ENCODE measurements around the gene THRB. TPM values are rescaled to one million over a fixed set of nuclear protein-coding genes. Genes with fewer than 3 reads are reported as not detected.

Gene THRB
- total RNA-seq, 5 donors from 2014 or later (not counting 1 experiment from before 2014, with no cell fraction given), result 0.03 to 0.29 (median 0.19) TPM; not detected in 2

DNA sequence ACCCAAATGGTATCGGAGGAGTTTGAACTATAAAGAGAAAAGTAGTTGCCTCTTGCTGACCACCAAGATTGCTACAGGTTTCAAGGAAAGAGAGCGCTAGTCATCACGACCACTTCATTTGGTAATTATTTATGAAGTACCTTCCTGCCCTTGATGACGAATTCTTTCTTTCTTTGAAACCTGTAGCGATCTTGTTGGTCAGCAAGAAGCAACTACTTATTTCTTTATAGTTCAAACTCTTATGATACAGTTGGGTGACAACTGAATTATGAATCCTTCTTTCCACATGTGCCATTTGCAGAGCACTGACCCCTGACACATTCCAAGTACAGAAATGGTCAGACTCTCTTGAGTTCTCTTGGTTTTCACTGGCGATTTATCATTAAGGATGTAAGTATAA is 46.8 kb downstream of the THRB start:
- peaks cover 0 to under 1% (median 0%) of the 10 kb centered on the region in 3 donors for H3K9me3 Mint-ChIP-seq
- CTCF ChIA-PET, result no interaction called here
- POLR2A ChIA-PET, result no interaction called here

GRCh38 chr3:24446032-24446431 is 48.6 kb downstream of the THRB start:
- Mint-ChIP-seq H3K4me3 (no peak overlapping the region), H3K27me3 (no peaks in the 10 kb centered on the region), H3K36me3 (no peaks in the 10 kb centered on the region), H3K9me3 (no peaks in the 10 kb centered on the region), H3K27ac (no peak overlapping the region), H3K4me1 (no peaks in the 10 kb centered on the region)
- no peak overlapping the region for H3K27ac ChIP-seq (ENCODE audit: low read length)
- no peak overlapping the region for H3K4me3 ChIP-seq (ENCODE audit: control insufficient read depth in 1 of 2, extremely low read depth in 1 of 2, low read length in 1 of 2)
- ATAC-seq (replicated peaks in 1 of 4), result no peak
- H3K9me3 ChIP-seq, result no peaks in the 10 kb centered on the region
- DNase-seq, result no peak
- H3K4me1 ChIP-seq (ENCODE audit: control insufficient read depth in 1 of 2, extremely low read depth in 1 of 2, insufficient read depth in 2 of 2, low read length in 2 of 2), result no peaks in the 10 kb centered on the region
- WGBS (ENCODE audit: insufficient coverage), result 67% methylated on average over 1 of the region's 1 CpG
- ChIA-PET CTCF (no interaction called here), POLR2A (no interaction called here)
- H3K36me3 ChIP-seq (ENCODE audit: control insufficient read depth in 2 of 2, extremely low read depth in 1 of 2, insufficient read depth in 1 of 2, low read length in 1 of 2), result no peaks in the 10 kb centered on the region
- H3K27me3 ChIP-seq (replicated peaks in 1 of 2; ENCODE audit: control insufficient read depth in 2 of 2, extremely low read depth in 1 of 2, insufficient read depth in 2 of 2, low read length in 1 of 2), result no peaks in the 10 kb centered on the region

More for the DNA sequence above, 46.8 kb downstream of the THRB start:
- no peaks in the 10 kb centered on the region for H3K27me3 Mint-ChIP-seq
- H3K27me3 ChIP-seq (replicated peaks in 1 of 2; ENCODE audit: control insufficient read depth in 2 of 2, extremely low read depth in 1 of 2, insufficient read depth in 2 of 2, low read length in 1 of 2), result no peaks in the 10 kb centered on the region
- H3K4me1 Mint-ChIP-seq, result no peaks in the 10 kb centered on the region
- no peak overlapping the region for H3K4me3 ChIP-seq (ENCODE audit: control insufficient read depth in 1 of 2, extremely low read depth in 1 of 2, low read length in 1 of 2)
- no peaks in the 10 kb centered on the region for H3K36me3 ChIP-seq (ENCODE audit: control insufficient read depth in 2 of 2, extremely low read depth in 1 of 2, insufficient read depth in 1 of 2, low read length in 1 of 2)
- no peak overlapping the region for H3K27ac Mint-ChIP-seq
- DNase-seq (no peak), ATAC-seq (replicated peaks in 1 of 4) (no peak)
- no peak overlapping the region for H3K4me3 Mint-ChIP-seq
- WGBS (ENCODE audit: insufficient coverage), result 100% methylated on average over 3 of the region's 6 CpGs
- no peaks in the 10 kb centered on the region for H3K36me3 Mint-ChIP-seq
- H3K27ac ChIP-seq (ENCODE audit: low read length), result no peak overlapping the region
- no peaks in the 10 kb centered on the region for H3K4me1 ChIP-seq (ENCODE audit: control insufficient read depth in 1 of 2, extremely low read depth in 1 of 2, insufficient read depth in 2 of 2, low read length in 2 of 2)
- no peaks in the 10 kb centered on the region for H3K9me3 ChIP-seq

DNA sequence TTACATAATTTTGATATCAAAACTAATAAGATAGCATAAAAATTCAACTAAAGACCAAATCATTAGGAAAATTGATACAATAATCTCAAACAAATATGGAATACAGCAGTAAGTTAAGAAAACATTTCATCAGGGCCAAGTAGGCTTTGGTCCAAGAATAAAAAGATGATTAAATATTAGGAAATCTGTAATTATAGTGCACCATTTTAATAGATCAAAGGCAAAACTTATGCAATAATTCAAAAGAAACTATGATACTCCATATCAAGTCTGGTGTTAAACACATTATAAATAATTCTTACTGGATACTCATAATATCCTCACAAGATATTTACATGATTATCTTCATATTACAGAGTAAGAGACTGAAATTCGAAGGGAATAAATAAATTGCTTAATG is 51.2 kb downstream of the THRB start:
- ATAC-seq (replicated peaks in 1 of 4), result no peak
- no peaks in the 10 kb centered on the region for H3K36me3 Mint-ChIP-seq
- H3K9me3 Mint-ChIP-seq, result no peaks in the 10 kb centered on the region
- DNase-seq, result no peak
- Histone ChIP-seq H3K9me3 (no peaks in the 10 kb centered on the region), H3K4me3 (ENCODE audit: control insufficient read depth in 1 of 2, extremely low read depth in 1 of 2, low read length in 1 of 2) (no peak overlapping the region), H3K27ac (ENCODE audit: low read length) (no peak overlapping the region), H3K4me1 (ENCODE audit: control insufficient read depth in 1 of 2, extremely low read depth in 1 of 2, insufficient read depth in 2 of 2, low read length in 2 of 2) (no peaks in the 10 kb centered on the region), H3K36me3 (ENCODE audit: control insufficient read depth in 2 of 2, extremely low read depth in 1 of 2, insufficient read depth in 1 of 2, low read length in 1 of 2) (no peaks in the 10 kb centered on the region), H3K27me3 (replicated peaks in 1 of 2; ENCODE audit: control insufficient read depth in 2 of 2, extremely low read depth in 1 of 2, insufficient read depth in 2 of 2, low read length in 1 of 2) (no peaks in the 10 kb centered on the region)
- WGBS (ENCODE audit: insufficient coverage), result no CpG with 5 or more reads among the region's 1 CpG
- CTCF ChIA-PET, result no interaction called here
- no peaks in the 10 kb centered on the region for H3K27me3 Mint-ChIP-seq
- no peak overlapping the region for H3K4me3 Mint-ChIP-seq
- H3K27ac Mint-ChIP-seq, result no peak overlapping the region
- no peaks in the 10 kb centered on the region for H3K4me1 Mint-ChIP-seq
- POLR2A ChIA-PET, result interaction anchor here in 1 of 2 donors (0.7 kb wide), 1 partner anchor 228 kb away, joined by 3 read pairs; no protein-coding TSS in a partner anchor

GRCh38 chr3:24440760-24441464 is 53.7 kb downstream of the THRB start:
- no peak overlapping the region for H3K4me3 ChIP-seq (ENCODE audit: control insufficient read depth in 1 of 2, extremely low read depth in 1 of 2, low read length in 1 of 2)
- H3K27ac Mint-ChIP-seq, result no peak overlapping the region
- no peak overlapping the region for H3K27ac ChIP-seq (ENCODE audit: low read length)
- DNase-seq (no peak), ATAC-seq (replicated peaks in 1 of 4) (no peak)
- no peaks in the 10 kb centered on the region for H3K4me1 Mint-ChIP-seq
- no peaks in the 10 kb centered on the region for H3K36me3 Mint-ChIP-seq
- H3K36me3 ChIP-seq (ENCODE audit: control insufficient read depth in 2 of 2, extremely low read depth in 1 of 2, insufficient read depth in 1 of 2, low read length in 1 of 2), result no peaks in the 10 kb centered on the region
- WGBS (ENCODE audit: insufficient coverage), result 47% methylated on average over 2 of the region's 3 CpGs
- H3K9me3 Mint-ChIP-seq, result no peaks in the 10 kb centered on the region
- ChIA-PET POLR2A (no interaction called here), CTCF (no interaction called here)
- H3K4me1 ChIP-seq (ENCODE audit: control insufficient read depth in 1 of 2, extremely low read depth in 1 of 2, insufficient read depth in 2 of 2, low read length in 2 of 2), result no peaks in the 10 kb centered on the region
- no peaks in the 10 kb centered on the region for H3K9me3 ChIP-seq
- H3K27me3 Mint-ChIP-seq, result no peaks in the 10 kb centered on the region
- no peak overlapping the region for H3K4me3 Mint-ChIP-seq
- no peaks in the 10 kb centered on the region for H3K27me3 ChIP-seq (replicated peaks in 1 of 2; ENCODE audit: control insufficient read depth in 2 of 2, extremely low read depth in 1 of 2, insufficient read depth in 2 of 2, low read length in 1 of 2)

DNA sequence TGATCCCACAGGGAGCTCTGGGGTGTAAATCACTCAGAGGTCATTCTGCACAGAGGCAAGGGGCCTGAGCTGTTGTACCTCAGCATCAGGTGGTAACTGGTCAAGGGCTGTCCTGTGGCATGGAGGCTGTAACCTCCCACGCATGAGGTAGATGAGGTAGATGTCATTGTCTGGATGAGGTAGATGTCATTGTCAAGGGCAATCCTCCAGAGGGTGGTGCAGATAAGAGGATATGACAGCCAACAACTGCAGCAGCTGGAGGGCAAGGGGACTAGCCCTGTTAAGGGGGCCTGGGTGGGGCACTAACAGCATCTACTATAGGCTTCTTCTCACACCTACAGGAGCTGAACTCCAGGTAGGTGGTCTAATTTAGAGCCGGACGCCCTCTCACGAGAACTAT is 55.6 kb downstream of the THRB start:
- Mint-ChIP-seq H3K9me3 (peaks cover 0 to 10% (median 0%) of the 10 kb centered on the region in 3 donors), H3K27me3 (no peaks in the 10 kb centered on the region), H3K36me3 (no peaks in the 10 kb centered on the region), H3K4me1 (no peaks in the 10 kb centered on the region), H3K27ac (no peak overlapping the region), H3K4me3 (no peak overlapping the region)
- DNase-seq (no peak), ATAC-seq (replicated peaks in 1 of 4) (no peak)
- Histone ChIP-seq H3K27ac (ENCODE audit: low read length) (no peak overlapping the region), H3K4me1 (ENCODE audit: control insufficient read depth in 1 of 2, extremely low read depth in 1 of 2, insufficient read depth in 2 of 2, low read length in 2 of 2) (no peaks in the 10 kb centered on the region), H3K27me3 (replicated peaks in 1 of 2; ENCODE audit: control insufficient read depth in 2 of 2, extremely low read depth in 1 of 2, insufficient read depth in 2 of 2, low read length in 1 of 2) (no peaks in the 10 kb centered on the region), H3K4me3 (ENCODE audit: control insufficient read depth in 1 of 2, extremely low read depth in 1 of 2, low read length in 1 of 2) (no peak overlapping the region), H3K9me3 (no peaks in the 10 kb centered on the region), H3K36me3 (ENCODE audit: control insufficient read depth in 2 of 2, extremely low read depth in 1 of 2, insufficient read depth in 1 of 2, low read length in 1 of 2) (no peaks in the 10 kb centered on the region)
- WGBS (ENCODE audit: insufficient coverage), result 100% methylated on average over 1 of the region's 4 CpGs
- ChIA-PET CTCF (no interaction called here), POLR2A (no interaction called here)

- H3K27me3 ChIP-seq (replicated peaks in 1 of 2; ENCODE audit: control insufficient read depth in 2 of 2, extremely low read depth in 1 of 2, insufficient read depth in 2 of 2, low read length in 1 of 2), result no peaks in the 10 kb centered on the region
- Mint-ChIP-seq H3K27me3 (no peaks in the 10 kb centered on the region), H3K27ac (no peak overlapping the region), H3K4me3 (no peak overlapping the region), H3K4me1 (no peaks in the 10 kb centered on the region), H3K36me3 (no peaks in the 10 kb centered on the region), H3K9me3 (peaks cover 0 to 10% (median 0%) of the 10 kb centered on the region in 3 donors)
- DNase-seq (no peak), ATAC-seq (replicated peaks in 1 of 4) (no peak)
- no peaks in the 10 kb centered on the region for H3K36me3 ChIP-seq (ENCODE audit: control insufficient read depth in 2 of 2, extremely low read depth in 1 of 2, insufficient read depth in 1 of 2, low read length in 1 of 2)
- ChIA-PET POLR2A (no interaction called here), CTCF (no interaction called here)
- H3K4me1 ChIP-seq (ENCODE audit: control insufficient read depth in 1 of 2, extremely low read depth in 1 of 2, insufficient read depth in 2 of 2, low read length in 2 of 2), result no peaks in the 10 kb centered on the region
- no peaks in the 10 kb centered on the region for H3K9me3 ChIP-seq
- WGBS (ENCODE audit: insufficient coverage), result no CpG with 5 or more reads among the region's 2 CpGs
- H3K4me3 ChIP-seq (ENCODE audit: control insufficient read depth in 1 of 2, extremely low read depth in 1 of 2, low read length in 1 of 2), result no peak overlapping the region
- no peak overlapping the region for H3K27ac ChIP-seq (ENCODE audit: low read length)
Measured at GRCh38 chr3:24437326-24437725, 57.3 kb downstream of the THRB start.

DNA sequence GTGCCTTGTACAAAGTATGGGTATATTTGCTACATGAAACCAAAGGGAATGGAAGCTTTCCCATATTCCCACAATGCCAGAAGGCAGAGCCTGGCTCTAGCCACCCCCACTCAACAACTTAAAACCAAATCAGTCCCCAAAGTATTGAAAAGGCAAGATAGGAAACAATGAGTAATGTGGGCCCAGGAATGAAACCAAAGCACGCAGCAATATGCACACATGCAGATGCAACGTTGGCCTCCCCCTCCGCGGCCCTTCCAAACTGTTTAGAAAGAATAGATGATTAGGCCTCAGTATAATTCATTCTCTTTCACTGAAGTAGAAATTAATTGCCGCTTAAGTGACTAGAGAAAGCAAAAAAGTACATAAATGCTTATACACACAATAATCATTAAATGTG is 59.1 kb downstream of the THRB start:
- ChIA-PET POLR2A (no interaction called here), CTCF (no interaction called here)
- H3K36me3 ChIP-seq (ENCODE audit: control insufficient read depth in 2 of 2, extremely low read depth in 1 of 2, insufficient read depth in 1 of 2, low read length in 1 of 2), result no peaks in the 10 kb centered on the region
- no peak for ATAC-seq (replicated peaks in 1 of 4)
- no peak overlapping the region for H3K27ac ChIP-seq (ENCODE audit: low read length)
- no peak overlapping the region for H3K27ac Mint-ChIP-seq
- H3K4me3 ChIP-seq (ENCODE audit: control insufficient read depth in 1 of 2, extremely low read depth in 1 of 2, low read length in 1 of 2), result no peak overlapping the region
- H3K4me3 Mint-ChIP-seq, result no peak overlapping the region
- H3K27me3 ChIP-seq (replicated peaks in 1 of 2; ENCODE audit: control insufficient read depth in 2 of 2, extremely low read depth in 1 of 2, insufficient read depth in 2 of 2, low read length in 1 of 2), result no peaks in the 10 kb centered on the region
- DNase-seq, result no peak
- H3K9me3 Mint-ChIP-seq, result peaks cover 0 to 10% (median 0%) of the 10 kb centered on the region in 3 donors
- H3K27me3 Mint-ChIP-seq, result no peaks in the 10 kb centered on the region
- no peaks in the 10 kb centered on the region for H3K4me1 Mint-ChIP-seq
- H3K4me1 ChIP-seq (ENCODE audit: control insufficient read depth in 1 of 2, extremely low read depth in 1 of 2, insufficient read depth in 2 of 2, low read length in 2 of 2), result no peaks in the 10 kb centered on the region
- no peaks in the 10 kb centered on the region for H3K36me3 Mint-ChIP-seq
- no CpG with 5 or more reads among the region's 5 CpGs for WGBS (ENCODE audit: insufficient coverage)
- H3K9me3 ChIP-seq, result no peaks in the 10 kb centered on the region
